ENCODE measurements around the gene NAALADL2.
"Not testable (repeated sequence)": the region's sequence is repeated elsewhere in the genome, so short reads cannot be mapped to it uniquely, and the experiment has no call there.

The NAALADL2 gene

DNA sequence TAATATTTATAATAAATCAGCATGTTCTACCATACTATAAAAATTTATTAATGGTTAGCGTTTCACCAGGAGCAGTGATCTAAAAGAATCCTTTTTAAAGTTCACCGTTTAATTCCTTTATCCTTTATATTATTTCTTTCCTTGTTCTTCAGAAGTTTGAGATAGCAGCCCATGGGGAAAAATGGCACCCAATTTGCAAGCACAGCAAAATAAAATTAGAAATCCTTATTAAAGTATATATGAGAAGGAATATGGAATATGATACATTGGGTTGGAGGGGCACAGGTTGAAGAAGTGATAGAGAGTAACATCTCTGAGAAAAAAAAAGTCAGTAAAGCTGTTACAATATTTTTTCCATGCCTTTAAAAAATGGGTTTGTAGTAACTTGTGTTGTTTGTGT, 892.0 kb downstream of the NAALADL2 start:
- no peak for DNase-seq (ENCODE audit: low read depth)

DNA sequence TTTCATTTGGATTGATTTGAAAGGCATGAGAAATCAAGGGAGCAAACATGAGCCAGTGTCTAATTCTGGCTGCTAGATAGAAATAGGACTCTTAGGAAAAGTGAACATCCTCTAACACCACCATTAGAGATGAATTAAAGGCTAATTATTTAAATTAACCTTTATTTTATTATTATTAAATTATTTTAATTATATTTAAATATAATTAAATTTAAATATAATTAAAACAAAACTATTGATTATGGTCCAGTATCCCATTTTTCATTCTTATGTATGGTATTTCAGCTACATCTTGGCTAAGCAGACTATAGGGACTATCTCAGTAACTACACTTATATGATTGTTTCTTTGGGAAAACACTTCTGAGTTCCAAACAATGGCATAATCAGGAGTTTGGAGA, 904.8 kb downstream of the NAALADL2 start:
- DNase-seq (ENCODE audit: low read depth): no peak

DNA sequence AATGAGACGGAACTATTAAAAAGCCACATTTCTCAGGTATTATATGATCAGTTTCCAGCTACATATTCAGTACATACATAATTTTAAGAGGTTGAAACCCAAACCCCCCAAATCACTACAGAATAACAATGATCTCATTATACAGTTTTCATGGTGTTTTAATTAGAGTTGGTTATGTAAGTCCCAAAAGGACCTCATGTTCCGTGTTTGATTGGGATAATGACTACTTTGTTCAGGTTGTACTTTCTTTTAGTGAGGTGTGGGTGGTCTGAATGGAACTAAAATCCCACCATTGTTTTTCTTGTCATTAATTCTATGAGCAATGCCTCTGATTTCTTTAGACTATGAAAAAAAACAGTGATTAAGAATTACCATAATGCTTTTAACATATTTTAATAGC, 905.6 kb downstream of the NAALADL2 start:
- DNase-seq (ENCODE audit: low read depth): no peak

DNA sequence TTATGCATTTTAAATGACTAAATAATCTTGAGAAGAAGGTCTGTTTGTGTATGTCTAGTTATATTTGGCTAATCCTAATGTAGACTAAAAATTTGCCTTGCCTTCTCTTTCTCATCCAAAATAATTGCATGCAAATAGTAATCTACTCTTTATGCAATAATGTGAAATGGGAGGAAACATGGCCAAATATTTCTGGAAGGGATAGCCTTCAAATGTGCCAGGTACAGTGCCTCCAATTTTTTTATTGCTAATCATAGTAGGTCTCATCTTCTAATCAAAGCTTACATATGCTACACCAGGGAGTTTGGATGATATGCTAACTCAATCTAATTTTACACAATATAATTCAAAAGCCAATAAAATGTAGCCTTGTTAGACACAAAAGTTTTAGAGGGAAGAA, 911.3 kb downstream of the NAALADL2 start:
- DNase-seq (ENCODE audit: low read depth): no peak

DNA sequence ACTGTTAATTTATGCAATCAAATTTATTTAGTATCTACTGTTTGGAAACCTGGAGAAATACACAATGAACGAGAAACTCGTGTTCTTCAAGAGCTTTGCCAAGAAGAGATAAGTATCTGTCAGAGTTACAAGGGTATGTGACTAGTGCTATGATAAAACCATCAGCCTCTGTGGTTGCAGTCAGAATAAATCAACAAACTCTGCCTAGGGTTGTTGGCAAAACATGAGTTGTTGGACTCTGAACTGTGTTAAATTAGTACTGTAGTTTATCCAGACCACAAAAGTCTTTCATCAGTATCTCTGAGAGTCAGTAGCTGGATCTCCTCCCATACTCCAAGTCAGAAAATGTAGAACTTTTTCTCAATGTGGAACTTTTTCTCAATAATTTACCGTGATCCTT, 918.4 kb downstream of the NAALADL2 start:
- DNase-seq (ENCODE audit: low read depth): no peak

DNA sequence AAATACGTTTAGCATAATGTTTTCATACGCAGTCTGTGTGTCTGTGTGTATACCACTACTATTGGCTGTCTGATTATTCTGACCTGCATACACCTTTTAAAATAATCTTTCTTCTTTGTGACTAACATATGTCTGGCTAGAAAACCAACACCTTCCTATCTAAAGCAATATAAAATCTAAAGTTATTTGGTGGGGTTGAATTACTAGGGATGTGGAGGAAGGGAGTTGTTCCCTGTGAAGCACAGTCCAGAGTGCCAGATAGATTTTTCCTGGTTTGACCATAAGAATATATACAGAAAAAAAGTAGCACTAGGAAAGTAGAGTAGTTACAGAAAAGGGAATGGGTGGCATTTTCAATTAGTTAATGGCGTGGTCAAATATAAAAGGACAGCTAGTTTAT, 918.8 kb downstream of the NAALADL2 start:
- no peak for DNase-seq (ENCODE audit: low read depth)

DNA sequence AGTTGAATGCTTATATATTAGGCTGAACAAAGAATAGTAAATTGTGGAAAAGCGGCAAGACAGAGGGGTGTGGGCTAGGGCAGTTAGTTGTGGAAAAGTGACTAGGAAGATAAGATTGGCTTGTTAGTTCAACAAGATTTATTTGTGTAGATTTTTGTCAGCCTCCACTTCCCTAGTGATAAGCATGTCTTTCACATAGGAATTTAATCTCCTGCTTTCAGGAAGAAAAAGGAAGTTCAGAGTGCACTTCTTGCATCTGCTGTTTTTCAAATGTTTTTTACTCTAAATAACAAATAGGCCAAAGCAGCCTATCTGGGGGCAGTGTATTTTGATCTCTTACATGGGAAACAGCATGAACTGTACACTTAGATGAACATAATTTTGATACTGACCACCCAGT, 919.9 kb downstream of the NAALADL2 start:
- no peak for DNase-seq (ENCODE audit: low read depth)

DNA sequence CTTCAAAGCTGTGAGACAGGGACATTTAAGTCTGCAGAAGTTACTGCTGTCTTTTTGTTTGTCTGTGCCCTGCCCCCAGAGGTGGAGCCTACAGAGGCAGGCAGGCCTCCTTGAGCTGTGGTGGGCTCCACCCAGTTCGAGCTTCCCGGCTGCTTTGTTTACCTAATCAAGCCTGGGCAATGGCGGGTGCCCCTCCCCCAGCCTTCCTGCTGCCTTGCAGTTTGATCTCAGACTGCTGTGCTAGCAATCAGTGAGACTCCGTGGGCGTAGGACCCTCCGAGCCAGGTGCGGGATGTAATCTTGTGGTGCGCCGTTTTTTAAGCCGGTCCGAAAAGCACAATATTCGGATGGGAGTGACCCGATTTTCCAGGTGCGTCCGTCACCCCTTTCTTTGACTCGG, 928.0 kb downstream of the NAALADL2 start:
- DNase-seq (ENCODE audit: low read depth): not testable (repeated sequence)

DNA sequence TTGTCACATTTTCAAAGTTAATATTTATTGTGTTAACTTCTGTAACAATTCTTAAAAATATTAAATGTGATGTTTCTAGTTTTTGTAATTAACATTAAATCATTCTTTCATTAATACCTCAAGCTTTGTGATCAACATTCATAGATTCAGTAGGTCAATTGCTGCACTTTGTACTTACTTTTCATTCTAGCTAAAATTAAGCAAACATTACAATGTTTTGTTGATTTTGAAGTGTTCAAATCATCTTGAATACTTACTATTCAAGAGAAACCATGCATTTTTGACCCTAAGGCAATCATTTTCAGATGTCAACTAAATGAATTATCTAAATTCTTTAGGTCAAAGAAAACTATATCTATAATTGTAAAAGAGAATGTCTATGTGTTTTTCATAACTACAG, 933.1 kb downstream of the NAALADL2 start:
- DNase-seq (ENCODE audit: low read depth): no peak

DNA sequence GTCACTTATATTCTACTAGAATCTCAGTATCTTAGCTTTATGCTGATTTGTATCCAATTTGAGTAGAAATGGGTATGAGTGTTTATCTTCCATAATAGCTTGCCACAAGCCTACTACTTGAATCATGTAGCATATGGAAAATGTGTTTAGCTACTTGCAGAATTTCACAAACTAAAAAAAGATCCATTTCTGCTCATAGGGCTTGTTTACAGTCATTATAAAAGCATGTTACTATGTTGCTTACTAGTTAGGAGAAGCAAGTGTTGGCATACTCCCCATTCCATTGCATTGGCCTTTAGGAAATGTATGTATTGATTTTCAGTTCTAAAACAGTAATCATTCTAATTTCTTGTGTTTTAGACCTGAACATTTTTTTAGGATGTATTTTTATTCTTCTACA, 939.2 kb downstream of the NAALADL2 start:
- DNase-seq (ENCODE audit: low read depth): no peak

DNA sequence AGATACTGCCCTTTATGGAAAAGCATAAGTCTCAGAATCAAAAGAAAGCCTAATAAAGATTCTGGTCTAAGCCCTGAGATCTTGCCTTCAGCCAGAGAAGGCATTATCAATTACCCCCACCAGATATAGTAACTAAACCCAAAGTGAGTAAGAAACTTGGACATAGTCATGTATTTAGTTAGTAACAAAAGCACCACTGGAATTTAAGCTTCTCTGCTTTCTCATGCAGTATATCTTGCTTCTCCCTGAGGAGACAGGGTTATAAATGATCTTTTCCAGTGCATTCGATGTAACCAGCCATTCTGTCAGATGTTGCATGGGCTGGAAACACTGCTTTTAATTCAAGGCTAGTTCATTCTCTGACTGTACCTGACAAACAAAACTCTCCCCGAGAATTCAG, 946.7 kb downstream of the NAALADL2 start:
- DNase-seq (ENCODE audit: low read depth): no peak

DNA sequence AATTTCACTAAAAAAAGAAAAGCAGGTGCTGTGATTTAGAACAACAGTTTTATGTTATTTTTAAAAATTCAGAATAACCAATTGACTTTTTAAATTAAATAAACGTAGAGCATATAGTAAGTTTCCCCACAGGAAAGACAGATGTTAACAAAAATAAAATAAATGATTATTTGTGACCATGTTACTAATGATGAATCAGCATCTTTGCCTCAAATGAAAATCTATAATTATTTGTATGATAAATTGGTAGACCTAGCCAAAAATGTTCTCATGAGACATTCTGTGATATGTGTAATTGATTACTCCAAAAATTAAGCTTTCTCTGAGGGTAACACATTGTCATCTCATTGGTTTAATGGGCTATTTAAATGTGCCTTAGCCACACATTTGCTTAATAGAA, 948.0 kb downstream of the NAALADL2 start:
- no peak for DNase-seq (ENCODE audit: low read depth)

DNA sequence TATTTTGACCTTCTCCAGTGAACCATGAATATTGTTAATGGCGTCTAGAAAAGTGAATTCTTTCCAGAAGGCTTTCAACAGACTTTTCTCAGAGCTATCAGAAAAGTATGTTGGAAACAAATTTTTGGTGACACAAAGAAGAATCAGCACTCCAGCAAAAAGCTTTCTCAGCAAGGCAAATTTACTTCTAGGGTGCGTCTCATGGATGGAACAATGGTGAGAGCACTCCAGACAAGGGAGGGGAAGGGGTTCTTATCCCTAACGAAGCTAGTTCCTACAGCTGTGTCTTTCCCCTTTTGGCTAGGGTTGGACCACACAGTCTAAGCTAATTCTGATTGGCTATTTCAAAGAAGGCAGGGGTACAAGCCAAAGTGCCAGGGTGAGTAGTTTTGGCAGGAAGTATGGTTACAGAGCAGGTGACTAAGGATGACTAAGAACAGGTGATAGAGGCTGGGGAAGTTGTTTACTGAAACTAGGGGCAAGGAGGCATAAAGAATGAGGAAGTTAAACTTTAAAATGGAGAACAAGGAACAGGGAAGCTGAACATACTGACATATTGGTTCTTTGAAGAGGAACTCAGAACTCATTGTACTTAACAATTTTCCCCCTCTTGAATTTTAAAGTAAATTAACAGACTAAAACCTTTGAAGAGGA, 959.8 kb downstream of the NAALADL2 start:
- no peak for DNase-seq (ENCODE audit: low read depth)

DNA sequence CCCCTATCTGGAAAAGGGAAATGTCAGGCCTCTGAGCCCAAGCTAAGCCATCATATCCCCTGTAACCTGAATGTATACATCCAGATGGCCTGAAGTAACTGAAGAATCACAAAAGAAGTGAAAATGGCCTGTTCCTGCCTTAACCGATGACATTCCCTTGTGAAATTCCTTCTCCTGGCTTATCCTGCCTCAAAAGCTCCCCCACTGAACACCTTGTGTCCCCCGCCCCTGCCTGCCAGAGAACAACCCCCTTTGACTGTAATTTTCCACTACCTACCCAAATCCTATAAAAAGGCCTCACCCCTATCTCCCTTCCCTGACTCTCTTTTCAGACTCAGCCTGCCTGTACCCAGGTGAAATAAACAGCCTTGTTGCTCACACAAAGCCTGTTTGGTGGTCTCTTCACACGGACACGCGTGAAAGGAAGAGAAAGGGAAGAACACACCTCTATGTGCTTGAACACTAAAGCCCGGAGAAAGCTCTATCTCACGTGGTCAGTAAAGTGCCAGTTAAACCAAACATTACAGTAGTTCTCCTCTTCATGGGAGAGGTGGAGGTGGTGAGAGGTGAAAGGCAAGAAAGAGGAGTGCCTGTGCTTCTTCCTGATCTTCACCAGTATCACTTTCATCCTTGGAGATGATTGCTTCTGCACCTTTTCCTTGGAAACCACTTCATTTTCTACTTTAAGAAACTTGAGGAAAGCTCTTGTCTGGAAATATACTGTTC, 963.8 kb downstream of the NAALADL2 start:
- not testable (repeated sequence) for DNase-seq (ENCODE audit: low read depth)

DNA sequence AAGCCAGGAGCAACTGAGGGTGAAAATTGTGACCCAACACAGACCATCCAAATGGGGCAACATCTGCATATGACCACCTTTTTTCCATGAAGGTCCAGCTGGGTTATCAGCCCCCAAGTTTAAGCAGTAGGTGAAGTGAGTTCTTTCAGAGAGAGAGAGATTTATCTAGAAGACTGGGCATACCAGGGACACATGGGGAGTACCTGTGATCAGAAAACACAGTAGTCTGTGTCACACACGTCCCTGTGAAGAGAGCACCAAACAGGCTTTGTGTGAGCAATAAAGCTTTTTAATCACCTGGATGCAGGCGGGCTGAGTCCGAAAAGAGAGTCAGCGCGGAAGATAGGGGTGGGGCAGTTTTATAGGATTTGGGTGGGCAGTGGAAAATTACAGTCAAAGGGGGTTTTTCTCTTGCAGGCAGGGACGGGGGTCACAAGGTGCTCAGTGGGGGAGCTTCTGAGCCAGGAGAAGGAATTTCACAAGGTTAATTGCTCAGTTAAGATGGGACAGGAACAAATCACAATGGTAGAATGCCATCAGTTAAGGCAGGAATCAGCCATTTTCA, 966.0 kb downstream of the NAALADL2 start:
- DNase-seq (ENCODE audit: low read depth): not testable (repeated sequence)

DNA sequence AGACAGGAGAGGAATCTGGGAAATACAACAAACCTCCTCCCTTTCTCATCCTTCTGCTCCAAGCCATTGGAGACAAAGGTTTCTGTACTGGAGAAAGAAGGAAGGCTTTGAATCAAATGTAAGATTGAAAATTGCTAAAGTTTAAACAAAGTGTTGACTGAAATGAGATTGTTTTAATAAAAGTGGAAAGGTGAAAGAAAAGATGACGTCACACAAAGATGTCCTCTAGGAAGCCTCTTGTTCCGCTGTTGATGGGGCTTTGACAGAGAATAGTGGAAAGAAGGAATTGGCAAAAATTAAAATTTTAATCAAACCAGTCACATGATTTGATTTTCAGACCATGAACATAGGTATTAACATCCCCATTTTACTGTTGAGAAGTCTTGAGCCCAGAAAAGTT, 967.6 kb downstream of the NAALADL2 start:
- no peak for DNase-seq (ENCODE audit: low read depth)

DNA sequence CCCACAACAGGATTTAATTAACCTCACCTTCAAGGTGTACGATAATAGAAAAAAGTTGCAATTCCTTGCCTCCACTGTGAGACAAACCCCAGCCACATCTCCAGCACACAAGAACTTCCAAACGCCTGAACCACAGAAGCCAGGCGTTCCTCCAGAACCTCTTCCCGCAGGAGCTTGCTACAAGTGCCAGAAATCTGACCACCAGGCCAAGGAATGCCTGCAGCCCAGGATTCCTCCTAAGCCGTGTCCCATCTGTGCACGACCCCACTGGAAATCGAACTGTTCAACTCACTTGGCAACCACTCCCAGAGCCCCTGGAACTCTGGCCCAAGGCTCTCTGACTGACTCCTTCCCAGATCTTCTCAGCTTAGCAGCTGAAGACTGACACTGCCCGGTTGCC, 970.7 kb downstream of the NAALADL2 start:
- DNase-seq (ENCODE audit: low read depth): not testable (repeated sequence)

DNA sequence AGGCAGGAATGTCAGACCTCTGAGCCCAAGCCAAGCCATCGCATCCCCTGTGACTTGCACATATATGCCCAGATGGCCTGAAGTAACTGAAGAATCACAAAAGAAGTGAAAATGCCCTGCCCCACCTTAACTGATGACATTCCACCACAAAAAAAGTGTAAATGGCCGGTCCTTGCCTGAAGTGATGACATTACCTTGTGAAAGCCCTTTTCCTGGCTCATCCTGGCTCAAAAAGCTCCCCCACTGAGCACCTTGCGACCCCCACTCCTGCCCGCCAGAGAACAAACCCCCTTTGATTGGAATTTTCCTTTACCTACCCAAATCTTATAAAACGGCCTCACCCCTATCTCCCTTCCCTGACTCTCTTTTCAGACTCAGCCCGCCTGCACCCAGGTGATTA, 976.6 kb downstream of the NAALADL2 start:
- not testable (repeated sequence) for DNase-seq (ENCODE audit: low read depth)

DNA sequence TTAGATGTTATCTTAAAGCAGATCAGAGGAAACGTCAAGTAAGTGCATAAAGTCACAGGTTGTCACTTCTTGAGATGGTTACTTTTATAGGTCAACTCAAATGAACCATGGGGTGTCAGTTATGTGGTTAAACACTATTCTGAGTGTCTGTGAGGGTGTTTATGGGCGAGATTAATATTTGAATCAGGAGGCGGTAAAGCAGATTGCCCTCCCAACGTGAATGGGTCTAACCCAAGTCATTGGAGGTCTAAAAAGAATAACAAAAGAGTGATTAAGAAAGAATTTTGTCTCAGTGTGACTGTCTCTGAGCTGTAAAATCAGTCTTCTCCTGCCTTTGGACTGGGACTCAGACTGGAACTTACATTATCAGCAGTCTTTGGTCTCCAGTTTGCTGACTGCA, 977.5 kb downstream of the NAALADL2 start:
- no peak for DNase-seq (ENCODE audit: low read depth)

DNA sequence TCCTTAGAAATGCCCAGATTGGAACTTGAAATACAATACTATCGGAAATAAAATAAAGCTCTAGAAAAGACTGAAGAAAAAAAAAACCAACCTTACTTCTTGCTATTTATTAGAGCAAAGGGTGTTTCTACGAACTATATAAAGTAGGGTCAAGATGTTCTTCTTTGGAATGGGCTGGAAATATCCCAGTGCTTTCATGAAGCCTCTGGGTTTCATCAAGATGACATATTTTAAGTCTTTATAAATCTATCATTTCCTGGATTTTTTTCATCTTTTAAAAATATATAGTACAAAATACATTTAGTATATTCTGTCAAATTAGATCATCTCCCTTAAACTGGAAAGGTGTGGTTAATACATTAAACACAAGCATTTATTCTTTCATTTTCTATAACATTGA, 978.8 kb downstream of the NAALADL2 start:
- DNase-seq (ENCODE audit: low read depth): no peak

DNA sequence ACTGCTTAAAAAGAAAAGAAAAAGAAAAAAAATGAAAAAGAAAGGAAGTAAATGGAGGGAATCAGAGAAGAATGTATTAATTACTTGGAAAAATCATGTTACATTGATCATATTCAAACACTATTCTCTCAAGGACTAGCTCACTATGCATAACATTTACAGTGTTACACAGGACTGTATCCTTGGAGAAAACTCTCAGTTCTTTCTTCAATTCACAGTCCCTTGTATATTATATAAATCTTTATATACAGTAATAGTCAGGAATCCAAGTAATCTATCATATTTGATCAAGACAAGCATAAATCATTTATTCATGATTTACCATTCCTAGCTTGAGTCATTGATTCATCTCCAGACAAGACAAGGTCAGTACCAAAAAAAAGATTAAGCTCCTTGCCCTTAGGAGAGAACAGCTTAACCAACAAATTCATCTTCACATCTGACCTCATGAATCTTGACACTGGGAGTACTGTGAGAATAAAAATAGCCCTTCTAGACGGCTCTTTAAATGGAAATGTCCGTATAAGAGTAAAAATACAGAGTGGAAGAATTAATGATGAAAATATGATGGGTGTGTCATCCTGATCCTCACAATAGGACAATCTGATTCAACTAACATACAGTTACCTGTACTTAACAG, 980.4 kb downstream of the NAALADL2 start:
- DNase-seq (ENCODE audit: low read depth): no peak

DNA sequence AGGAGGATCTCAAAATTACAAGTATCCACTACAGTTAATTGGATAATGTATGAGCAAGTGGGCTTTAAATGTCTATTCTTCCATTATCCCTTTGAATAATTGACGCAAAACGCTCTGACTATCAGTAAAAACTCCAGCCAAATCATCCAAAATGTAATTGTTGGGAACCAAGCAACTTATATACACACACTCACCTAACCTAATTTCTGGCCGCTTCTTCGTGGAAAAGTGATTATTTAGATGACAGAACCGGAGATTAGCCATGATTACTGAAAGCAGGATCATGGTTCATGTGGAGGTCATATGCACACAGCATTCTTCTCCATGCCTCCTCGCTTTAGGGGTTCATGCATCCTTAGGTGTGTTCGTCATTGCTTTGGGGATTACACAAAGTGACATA, 992.4 kb downstream of the NAALADL2 start:
- DNase-seq (ENCODE audit: low read depth): no peak

DNA sequence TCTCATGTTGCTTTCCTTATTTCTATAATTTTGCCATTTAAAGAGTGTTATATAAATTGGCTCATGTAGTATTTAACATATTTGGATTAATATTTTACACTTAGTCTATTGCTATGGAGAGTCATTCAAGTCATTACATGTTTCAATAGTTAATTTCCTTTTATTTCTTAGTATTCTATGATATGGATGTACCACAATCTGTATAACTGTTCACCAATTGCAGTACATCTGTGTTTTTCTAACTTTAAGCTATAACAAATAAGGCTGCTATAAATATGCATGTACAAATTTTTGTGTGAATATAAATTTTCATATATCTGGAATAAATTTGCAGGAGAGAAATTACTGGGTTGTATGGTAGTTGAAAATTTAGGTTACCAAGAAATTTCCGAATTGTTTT, 993.4 kb downstream of the NAALADL2 start:
- DNase-seq (ENCODE audit: low read depth): no peak
